IPS-NIHi11 (cell line): ENCODE results near the gene CDH1.
"Not testable (repeated sequence)": the region's sequence is repeated elsewhere in the genome, so short reads cannot be mapped to it uniquely, and the experiment has no call there.

Experiments used
- DNase-seq: peaks from one replicate; pipeline ENCODE4 v3.0.0; 2012; ENCODE audit warnings: mixed read lengths, low spot score

Gene CDH1

GRCh38 chr16:68737046-68737729 lies at the start of gene CDH1:
CDH1 (plus strand) TSS chr16:68737292; CDS start chr16:68737416, 124 bp downstream.
- peak; percentile 100 for DNase-seq

GRCh38 chr16:68689921-68690320 lies 47.2 kb upstream of the CDH1 start:
- DNase-seq: no peak

- DNase-seq: no peak
Observed at GRCh38 chr16:68695575-68695974, 41.5 kb upstream of the CDH1 start.

- no peak for DNase-seq
Observed at GRCh38 chr16:68696514-68696913, 40.6 kb upstream of the CDH1 start.

GRCh38 chr16:68698091-68698490 lies 39.0 kb upstream of the CDH1 start:
- no peak for DNase-seq

GRCh38 chr16:68700120-68700519 lies 37.0 kb upstream of the CDH1 start:
- no peak for DNase-seq

- no peak for DNase-seq
Observed at GRCh38 chr16:68700831-68701230, 36.3 kb upstream of the CDH1 start.

- peak; percentile 89 for DNase-seq
Observed at GRCh38 chr16:68704232-68704867, 32.7 kb upstream of the CDH1 start.

- DNase-seq: peak; percentile 82
Observed at GRCh38 chr16:68707340-68708152, 29.5 kb upstream of the CDH1 start.

GRCh38 chr16:68710211-68710610 lies 26.9 kb upstream of the CDH1 start:
- no peak for DNase-seq

- DNase-seq: no peak
Observed at GRCh38 chr16:68711421-68712139, 25.5 kb upstream of the CDH1 start.

GRCh38 chr16:68713361-68713760 lies 23.7 kb upstream of the CDH1 start:
- DNase-seq: no peak

GRCh38 chr16:68715471-68715870 lies 21.6 kb upstream of the CDH1 start:
- DNase-seq: no peak

GRCh38 chr16:68716516-68716915 lies 20.6 kb upstream of the CDH1 start:
- not testable (repeated sequence) for DNase-seq

- no peak for DNase-seq
Observed at GRCh38 chr16:68717684-68718083, 19.4 kb upstream of the CDH1 start.

GRCh38 chr16:68718590-68718989 lies 18.5 kb upstream of the CDH1 start:
- no peak for DNase-seq

GRCh38 chr16:68719993-68720489 lies 17.1 kb upstream of the CDH1 start:
- DNase-seq: no peak

- DNase-seq: no peak
Observed at GRCh38 chr16:68722119-68723024, 14.7 kb upstream of the CDH1 start.

- DNase-seq: no peak
Observed at GRCh38 chr16:68724797-68725196, 12.3 kb upstream of the CDH1 start.

- no peak for DNase-seq
Observed at GRCh38 chr16:68728523-68728922, 8.6 kb upstream of the CDH1 start.

- DNase-seq: no peak
Observed at GRCh38 chr16:68731637-68732036, 5.5 kb upstream of the CDH1 start.
